Psoas muscle (tissue), 8 donors: ENCODE data around the gene ADGRG1. TPM values are rescaled to one million over a fixed set of nuclear protein-coding genes. Genes with fewer than 3 reads are reported as not detected.

Source experiments
- ATAC-seq, 4 donors: fragments of 200-7000 bp; cut with Tn5 transposase; one replicate each; pipeline ENCODE4 v1.9.1; 2020; ENCODE audit warnings: moderate library complexity in 3 of 4, mild to moderate bottlenecking in 2 of 4
- DNase-seq, 2 donors: peaks; one replicate each; pipeline ENCODE4 v3.0.0-alpha.2; 2020
- H3K27ac ChIP-seq: fragments of 200-600 bp; one replicate; pipeline ENCODE4 v1.8.0; 2022
- H3K27me3 ChIP-seq, 3 donors: fragments of 200-600 bp in 1 of 3; one replicate each; pipeline versions ENCODE4 v1.6.1 to v1.8.0; 2013 to 2022; ENCODE audit warnings: low read length in 2 of 3, mild to moderate bottlenecking in 2 of 3, moderate library complexity in 1 of 3; ENCODE audit not compliant: insufficient read depth in 3 of 3
- H3K36me3 ChIP-seq, 2 donors: fragments of 200-600 bp in 1 of 2; one replicate each; pipeline versions ENCODE4 v1.6.1 to v1.8.0; 2013 to 2022; ENCODE audit warnings: low read depth in 1 of 2, mild to moderate bottlenecking in 1 of 2, moderate library complexity in 1 of 2; ENCODE audit not compliant: insufficient read depth in 1 of 2
- H3K4me1 ChIP-seq: fragments of 200-600 bp; one replicate; pipeline ENCODE4 v1.8.0; 2022
- H3K4me3 ChIP-seq: fragments of 200-600 bp; one replicate; pipeline ENCODE4 v1.8.0; 2022; ENCODE audit warnings: mild to moderate bottlenecking
- H3K9me3 ChIP-seq: fragments of 200-600 bp; one replicate; pipeline ENCODE4 v1.8.0; 2022
- CTCF ChIP-seq: fragments of 200-600 bp; IDR thresholded peaks from one replicate; pipeline ENCODE4 v1.8.0; 2022; ENCODE audit warnings: antibody characterized with exemption
- WGBS, 3 donors: extraction: QIAGEN DNeasy Blood & Tissue Kit; methylation state at CpG; one replicate each; pipeline versions ENCODE4 v1.1.6 to v1.1.7; 2013; 5-methylcytosine and 5-hydroxymethylcytosine counted together
- intact Hi-C, 2 donors: fragments of 100-400 bp; cut with DNase I; formaldehyde crosslinking; loops; one replicate each; pipeline versions ENCODE4 v1.11.0 to v1.14.2; 2022
- polyA plus RNA-seq, 3 donors: library from polyadenylated mRNA; stranded (reverse); fragments of 200-250 nt; gene quantifications; one replicate each; pipeline ENCODE4 v1.2.3, GENCODE V29; 2013
- total RNA-seq, 4 donors: library from RNA; stranded (reverse); fragmentation: NEBNext Ultra II Directional in 2 of 4; extraction: Animal tissue kit (Norgen Biotek cat#: 25700) in 2 of 4; gene quantifications; one replicate each; pipeline versions ENCODE4 v1.2.1 to v1.2.4, GENCODE V29; 2021 to 2023
- donor health status: healthy with polysubstance abuse.
- donor health status: DM: no; HTN: no; CAD: no; lungs with moderate emphysema.
- donor health status: Bipolar disorder and iron deficiency.
- donor health status: healthy.
- donor health status: DM: yes; HTN: yes; CAD: no.
- donor health status: DM: no; HTN: no; CAD: no.
- donor health status: DM: no; HTN: no; CAD: no.
- donor health status: DM: yes; HTN: yes; CAD: no.

The ADGRG1 gene
- total and polyA plus RNA-seq, 7 donors, result 5.3 to 19.4 (median 14.2) TPM

DNA sequence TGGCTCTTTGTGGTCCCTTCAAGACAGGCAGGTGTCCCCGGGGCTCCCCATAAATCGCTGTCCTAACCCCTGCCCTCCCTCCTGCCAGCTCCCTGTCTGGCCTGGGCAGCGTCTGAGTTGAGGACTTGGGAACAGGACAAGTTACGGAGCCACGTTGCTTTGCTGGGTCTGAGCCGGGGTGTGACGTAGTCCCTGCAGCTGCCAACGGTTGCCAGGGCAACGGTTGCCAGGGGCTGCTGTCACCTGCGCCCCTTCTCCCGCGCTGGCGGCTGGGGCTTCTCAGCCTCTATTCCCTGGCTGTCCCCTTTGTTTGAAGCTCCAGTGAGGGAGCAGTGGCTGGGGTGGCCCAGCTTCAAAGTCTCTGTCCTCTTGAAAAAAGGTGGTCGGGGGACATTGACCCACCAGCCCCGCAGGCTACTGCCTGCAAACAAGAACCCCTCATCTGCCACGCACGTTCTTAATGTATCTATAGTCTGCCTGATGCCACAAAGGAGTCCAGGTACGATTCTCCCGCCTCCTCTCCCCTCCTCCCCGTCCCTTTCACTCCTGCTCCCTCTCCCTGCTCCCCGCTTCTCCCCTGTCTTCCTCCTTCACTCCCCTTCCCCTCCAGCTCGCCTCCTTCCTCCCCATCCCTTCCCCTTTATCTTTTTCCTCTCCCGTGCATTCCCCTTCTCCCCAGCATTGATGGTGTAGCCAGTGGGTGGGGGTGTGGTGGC is 10.9 kb downstream of the ADGRG1 start:
- TF ChIP-seq CTCF, result no peak
- intact Hi-C loops, result no loop called here
- 26 to 30% (median 28%) methylated on average over 22 to 23 of the region's 23 CpGs for WGBS, 3 donors
- no peak for ATAC-seq
- Histone ChIP-seq H3K4me1 (no peaks in the 10 kb centered on the region), H3K9me3 (no peaks in the 10 kb centered on the region), H3K27me3 (peaks cover 0 to 7% (median 0%) of the 10 kb centered on the region in 3 donors), H3K4me3 (no peak overlapping the region), H3K27ac (peak overlapping the region; percentile 16), H3K36me3 (no peaks in the 10 kb centered on the region)
- DNase-seq, result no peak

DNA sequence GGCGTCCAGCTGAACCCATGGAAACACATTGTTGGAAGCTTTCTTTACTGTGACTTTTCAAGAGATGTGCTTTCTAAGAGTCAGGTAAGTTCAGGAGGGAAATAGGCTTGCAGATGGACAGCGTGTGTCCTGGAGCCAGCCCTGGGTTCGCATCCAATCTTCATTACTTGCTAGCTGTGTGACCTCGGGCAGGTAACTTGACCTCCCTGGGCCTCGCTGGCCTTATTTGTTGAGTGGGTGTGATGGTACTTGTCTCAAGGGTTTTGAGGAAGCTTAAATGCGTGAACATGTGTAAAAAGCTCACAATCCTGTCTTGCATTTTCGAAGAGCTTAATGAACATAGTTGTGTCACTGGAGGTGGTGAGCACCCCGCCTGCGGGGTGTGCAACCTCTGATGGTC is 11.8 kb downstream of the ADGRG1 start:
- no peak overlapping the region for H3K27ac ChIP-seq
- WGBS, 3 donors, result 86 to 93% (median 89%) methylated on average over 9 of the region's 9 CpGs
- intact Hi-C loops, result no loop called here

DNA sequence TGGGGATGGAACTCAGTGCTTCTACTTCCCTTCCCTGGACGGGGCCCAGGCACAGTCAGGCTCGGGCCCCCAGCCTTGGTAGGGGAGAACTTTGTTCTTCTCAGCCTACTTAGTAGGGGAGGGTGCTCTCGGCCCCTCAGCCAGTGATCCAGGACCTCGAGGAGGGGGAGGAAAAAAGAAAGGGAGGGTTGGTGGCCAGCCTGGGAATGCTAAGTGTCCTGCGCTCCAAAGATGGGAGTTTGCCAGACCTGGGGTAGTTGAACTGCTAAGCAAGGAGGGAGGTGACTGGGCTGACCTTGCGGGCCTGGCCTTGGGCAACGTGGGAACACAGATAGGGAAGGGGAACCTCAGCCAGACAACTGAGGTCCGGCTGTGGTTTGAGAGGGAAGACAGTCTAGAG is 12.2 kb downstream of the ADGRG1 start:
- no peaks in the 10 kb centered on the region for H3K4me1 ChIP-seq
- no peaks in the 10 kb centered on the region for H3K9me3 ChIP-seq
- no peak for TF ChIP-seq CTCF
- ATAC-seq (no peak), DNase-seq (no peak)
- H3K36me3 ChIP-seq, result no peaks in the 10 kb centered on the region
- WGBS, 3 donors, result 66 to 71% (median 67%) methylated on average over 8 of the region's 8 CpGs
- intact Hi-C loops, result no loop called here
- no peak overlapping the region for H3K4me3 ChIP-seq
- no peak overlapping the region for H3K27ac ChIP-seq
- H3K27me3 ChIP-seq, result peaks cover 0 to 7% (median 0%) of the 10 kb centered on the region in 3 donors

More for the DNA sequence above, 11.8 kb downstream of the ADGRG1 start:
- no peaks in the 10 kb centered on the region for H3K9me3 ChIP-seq
- no peaks in the 10 kb centered on the region for H3K36me3 ChIP-seq
- no peak for TF ChIP-seq CTCF
- ATAC-seq, result no peak
- H3K27me3 ChIP-seq, result peaks cover 0 to 7% (median 0%) of the 10 kb centered on the region in 3 donors
- no peak for DNase-seq
- H3K4me3 ChIP-seq, result no peak overlapping the region
- H3K4me1 ChIP-seq, result no peaks in the 10 kb centered on the region

DNA sequence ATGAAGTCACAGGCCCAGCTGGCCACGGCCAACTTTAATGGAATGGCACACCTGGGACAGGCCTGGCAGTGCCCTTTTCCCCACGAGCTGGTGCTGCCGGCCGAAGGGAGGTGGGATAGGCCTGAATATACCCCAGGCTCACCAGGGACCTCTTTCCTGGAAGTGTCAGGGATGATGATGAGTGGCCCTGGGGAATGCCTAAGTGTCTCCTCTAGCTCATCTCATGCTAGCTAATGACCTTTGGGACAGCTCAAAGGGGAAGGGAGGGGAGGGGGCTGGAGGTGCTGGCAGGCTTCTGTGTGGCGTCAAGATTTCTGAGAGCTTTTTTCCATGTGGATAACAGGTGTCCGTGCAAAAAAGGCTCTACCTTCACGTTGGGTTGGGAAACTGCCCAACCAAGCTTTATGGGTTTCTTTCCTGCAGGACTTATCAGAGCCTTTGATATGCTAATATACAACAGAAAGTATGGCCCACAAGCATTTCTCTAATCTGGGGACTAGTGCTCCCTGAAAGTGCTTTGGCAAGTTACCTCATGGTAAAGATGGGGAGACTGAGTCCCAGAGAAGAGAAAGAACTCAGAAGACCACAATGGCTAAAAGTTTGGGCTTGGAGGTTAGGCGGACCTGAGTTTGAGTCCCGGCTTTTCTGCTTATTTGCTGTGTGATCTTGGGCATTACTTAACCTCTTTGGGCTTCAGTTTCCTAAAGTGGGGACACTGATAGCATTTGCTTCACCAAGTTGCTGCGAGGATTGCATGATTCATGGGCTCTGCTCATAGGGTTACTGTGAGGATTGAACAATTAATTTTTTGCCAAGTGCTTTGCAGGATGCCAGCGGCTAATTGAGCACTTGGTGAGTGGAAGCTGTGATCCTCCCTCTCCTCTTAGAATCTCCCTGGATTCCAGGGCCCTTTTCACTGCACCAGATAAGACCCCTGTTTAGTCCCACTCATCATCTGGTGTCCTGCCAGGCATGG is 14.0 kb downstream of the ADGRG1 start:
- no peak for TF ChIP-seq CTCF
- no peaks in the 10 kb centered on the region for H3K36me3 ChIP-seq
- H3K27me3 ChIP-seq, result peaks cover 0 to 12% (median 0%) of the 10 kb centered on the region in 3 donors
- intact Hi-C loops, result no loop called here
- no peak for ATAC-seq
- H3K9me3 ChIP-seq, result no peaks in the 10 kb centered on the region
- H3K4me1 ChIP-seq, result no peaks in the 10 kb centered on the region
- no peak overlapping the region for H3K27ac ChIP-seq
- no peak overlapping the region for H3K4me3 ChIP-seq
- 66 to 72% (median 68%) methylated on average over 11 of the region's 11 CpGs for WGBS, 3 donors
- no peak for DNase-seq
